SK-N-SH (cell line): ENCODE results near the gene DDA1. TPM values are rescaled to one million over a fixed set of nuclear protein-coding genes. Genes with fewer than 3 reads are reported as not detected.

Experiments used
- CTCF ChIA-PET: fragments of 300-600, 350-600 bp; formaldehyde crosslinking; extraction: SDS; loops from one replicate; lab custom pipeline; 2021; lab: Yijun Ruan, JAX
- POLR2A ChIA-PET: fragments of 350-600 bp; sonication (Branson Sonifier 250); formaldehyde crosslinking; extraction: SDS; loops from one replicate; lab custom pipeline; 2020; ENCODE audit warnings: antibody characterized with exemption, inconsistent platforms; lab: Yijun Ruan, JAX
- DNase-seq: peaks from one replicate; pipeline ENCODE4 v3.0.0; 2012
- H2AFZ ChIP-seq: fragments of 200-600 bp; sonication (generic); 2 replicates; pipeline ENCODE4 v1.8.1; 2016; ENCODE audit warnings: antibody characterized with exemption, mild to moderate bottlenecking, low read depth
- H3F3A ChIP-seq: fragments of 200-600 bp; sonication (generic); replicated peaks from 2 replicates; pipeline ENCODE3; 2016; ENCODE audit warnings: antibody characterized with exemption, mild to moderate bottlenecking; ENCODE audit not compliant: insufficient read depth
- H3K27ac ChIP-seq, 2 experiments: fragments of 200-500 bp in 1 of 2; fragments of 200-600 bp in 1 of 2; sonication (Bioruptor generic) in 1 of 2; sonication (generic), shearing (Covaris generic) in 1 of 2; 2 replicates each; pipeline versions ENCODE4 v1.5.1 to v1.6.1; 2014 to 2016; ENCODE audit warnings: low read depth in 2 of 2, inconsistent platforms in 1 of 2, low read length in 1 of 2, mild to moderate bottlenecking in 1 of 2, mixed read lengths in 1 of 2
- H3K27me3 ChIP-seq: fragments of 200-600 bp; sonication (generic), shearing (Covaris generic); 2 replicates; pipeline ENCODE4 v1.6.1; 2016; ENCODE audit warnings: mixed run types; ENCODE audit not compliant: insufficient read depth
- H3K36me3 ChIP-seq, 2 experiments: fragments of 200-500 bp in 1 of 2; fragments of 200-600 bp in 1 of 2; sonication (Bioruptor generic) in 1 of 2; sonication (generic) in 1 of 2; replicated peaks in 1 of 2; 2 replicates each; pipeline versions ENCODE3 to v1.5.1; 2014 to 2016; ENCODE audit warnings: low read length in 1 of 2, mild to moderate bottlenecking in 1 of 2; ENCODE audit not compliant: insufficient read depth in 2 of 2, control insufficient read depth in 1 of 2
- H3K4me1 ChIP-seq, 2 experiments: fragments of 200-500 bp in 1 of 2; fragments of 200-600 bp in 1 of 2; sonication (Bioruptor generic) in 1 of 2; sonication (generic), shearing (Covaris generic) in 1 of 2; 2 replicates each; pipeline versions ENCODE4 v1.5.1 to v1.6.1; 2014 to 2016; ENCODE audit warnings: low read depth in 1 of 2, low read length in 1 of 2, mixed run types in 1 of 2; ENCODE audit not compliant: insufficient read depth in 2 of 2, control insufficient read depth in 1 of 2
- H3K4me2 ChIP-seq: fragments of 200-600 bp; sonication (generic), shearing (Covaris generic); 2 replicates; pipeline ENCODE4 v1.6.1; 2017; ENCODE audit warnings: mixed run types
- H3K4me3 ChIP-seq, 2 experiments: fragments of 200-500 bp in 1 of 2; fragments of 200-600 bp in 1 of 2; sonication (Bioruptor generic) in 1 of 2; sonication (generic), shearing (Covaris generic) in 1 of 2; 2 replicates each; pipeline versions ENCODE4 v1.5.1 to v1.8.1; 2014 to 2016; ENCODE audit warnings: low read depth in 2 of 2, inconsistent platforms in 1 of 2, low read length in 1 of 2, mild to moderate bottlenecking in 1 of 2, mixed read lengths in 1 of 2, moderate library complexity in 1 of 2
- H3K79me2 ChIP-seq: fragments of 200-600 bp; sonication (generic); 2 replicates; pipeline ENCODE4 v1.8.1; 2017; ENCODE audit warnings: mild to moderate bottlenecking; ENCODE audit not compliant: insufficient read depth
- H3K9ac ChIP-seq: fragments of 200-600 bp; sonication (generic); 2 replicates; pipeline ENCODE4 v1.6.1; 2017; ENCODE audit warnings: mixed run types
- H3K9me2 ChIP-seq: fragments of 200-600 bp; sonication (generic); 2 replicates; pipeline ENCODE4 v1.6.1; 2017; ENCODE audit warnings: mixed run types
- H3K9me3 ChIP-seq: fragments of 200-600 bp; sonication (generic); 2 replicates; pipeline ENCODE4 v1.6.1; 2017; ENCODE audit warnings: mixed run types, mild to moderate bottlenecking, moderate library complexity
- H4K20me1 ChIP-seq: fragments of 200-600 bp; sonication (generic); 2 replicates; pipeline ENCODE4 v1.6.1; 2017; ENCODE audit warnings: mild to moderate bottlenecking, mixed run types; ENCODE audit not compliant: insufficient read depth
- CHD2 ChIP-seq: fragments of 150-350 bp; IDR thresholded peaks from 2 replicates; pipeline ENCODE4 v1.6.1; 2018; ENCODE audit warnings: low read length; ENCODE audit not compliant: partially characterized antibody
- FOXJ3 ChIP-seq: sonication (generic); formaldehyde crosslinking; IDR thresholded peaks from 2 replicates; pipeline ENCODE4 v1.5.1; 2020; ENCODE audit warnings: mild to moderate bottlenecking, missing genetic modification reagents
- GABPA ChIP-seq: IDR thresholded peaks from 2 replicates; pipeline ENCODE4 v1.4.0; 2012; ENCODE audit warnings: low read depth, mild to moderate bottlenecking
- GATA2 ChIP-seq: sonication (generic); formaldehyde crosslinking; IDR thresholded peaks from 2 replicates; pipeline ENCODE4 v1.5.0; 2020; ENCODE audit warnings: mild to moderate bottlenecking, missing genetic modification reagents
- JUND ChIP-seq: IDR thresholded peaks from 2 replicates; pipeline ENCODE4 v1.4.0; 2012
- MXI1 ChIP-seq: IDR thresholded peaks from 2 replicates; pipeline ENCODE4 v1.6.1; 2012; ENCODE audit warnings: mild to moderate bottlenecking, low read depth, low read length, improper control_type of control experiment
- NFIC ChIP-seq: IDR thresholded peaks from 2 replicates; pipeline ENCODE4 v1.4.0; 2012; ENCODE audit warnings: borderline replicate concordance
- NRF1 ChIP-seq: IDR thresholded peaks from 2 replicates; pipeline ENCODE4 v1.6.1; 2012; ENCODE audit warnings: low read depth, mild to moderate bottlenecking, low read length
- RAD21 ChIP-seq: IDR thresholded peaks from 2 replicates; pipeline ENCODE4 v1.6.1; 2012; ENCODE audit warnings: mild to moderate bottlenecking, low read length
- RCOR1 ChIP-seq: fragments of 150-350 bp; IDR thresholded peaks from 2 replicates; pipeline ENCODE4 v1.6.1; 2017; ENCODE audit warnings: antibody characterized with exemption, low read length
- RFX5 ChIP-seq: IDR thresholded peaks from 2 replicates; pipeline ENCODE4 v1.6.1; 2012; ENCODE audit warnings: mild to moderate bottlenecking, improper control_type of control experiment, low read length
- SMC3 ChIP-seq: IDR thresholded peaks from 2 replicates; pipeline ENCODE4 v1.6.1; 2012; ENCODE audit warnings: low read depth, low read length, improper control_type of control experiment
- TEAD4 ChIP-seq: IDR thresholded peaks from 2 replicates; pipeline ENCODE4 v1.4.0; 2012; ENCODE audit warnings: mild to moderate bottlenecking, borderline replicate concordance; ENCODE audit not compliant: insufficient read depth
- YY1 ChIP-seq: IDR thresholded peaks from 2 replicates; pipeline ENCODE4 v1.4.0; 2012; ENCODE audit warnings: low read depth, mild to moderate bottlenecking
- WGBS: methylation state at CpG from one replicate; pipeline ENCODE4 v1.1.6; 2017; ENCODE audit warnings: low lambda C conversion rate; 5-methylcytosine and 5-hydroxymethylcytosine counted together
- polyA plus RNA-seq, 3 experiments: library from polyadenylated mRNA; depleted of rRNA; stranded (reverse); fragments of >200 nt; gene quantifications; 2 replicates each; pipeline ENCODE4 v1.2.3, GENCODE V29; 2012
- TF ChIP-seq, protein P1 (sequence below): fragments of 150-350 bp; IDR thresholded peaks from 2 replicates; pipeline ENCODE4 v1.6.1; 2016; ENCODE audit warnings: mild to moderate bottlenecking, low read depth, low read length
- TF ChIP-seq, protein P2 (sequence below): IDR thresholded peaks from 2 replicates; pipeline ENCODE4 v1.4.0; 2012; ENCODE audit warnings: low read depth, borderline replicate concordance
- TF ChIP-seq, protein P3 (sequence below): fragments of 150-350 bp; IDR thresholded peaks from 2 replicates; pipeline ENCODE4 v1.6.1; 2017; ENCODE audit warnings: antibody characterized with exemption, low read length, low read depth, borderline replicate concordance
- TF ChIP-seq, protein P4 (sequence below): IDR thresholded peaks from 2 replicates; pipeline ENCODE4 v1.4.0; 2012; ENCODE audit warnings: low read depth
- TF ChIP-seq, protein P5 (sequence below): fragments of 200-600 bp; sonication (generic); IDR thresholded peaks from 2 replicates; pipeline ENCODE4 v1.6.1; 2017; ENCODE audit warnings: antibody characterized with exemption, mild to moderate bottlenecking, moderate library complexity

DDA1 gene
- polyA plus RNA-seq, 1 of the 3 experiments (the other 2 are of a cell fraction), result 135 TPM

DNA sequence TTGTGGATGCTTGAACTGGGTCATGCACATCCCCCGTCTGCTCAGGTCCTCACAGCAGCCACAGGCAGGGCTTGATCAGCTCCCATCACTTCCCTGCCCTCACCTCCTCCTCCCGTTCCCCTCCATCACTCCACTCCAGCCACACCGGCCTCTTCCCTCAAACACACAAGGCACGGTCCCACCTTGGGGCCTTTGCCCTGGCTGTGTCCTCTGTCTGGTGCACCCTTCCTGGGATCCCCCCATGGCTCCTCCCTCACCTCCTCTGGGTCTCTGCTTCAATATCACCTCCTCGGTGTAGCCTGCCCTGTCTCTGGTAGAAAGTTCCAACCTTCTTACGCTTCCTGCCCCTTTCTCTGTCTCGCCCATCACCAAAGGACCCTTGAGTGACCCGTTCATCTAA lies 44.0 kb downstream of the DDA1 start:
- Histone ChIP-seq H3K4me1 (peaks cover 5% of the 10 kb centered on the region in 2 experiments; a peak in 1 of 4 replicates), H3K9ac (no peak overlapping the region), H3K9me2 (no peaks in the 10 kb centered on the region), H2AFZ (no peak overlapping the region), H3F3A (no peaks in the 10 kb centered on the region), H3K27me3 (no peaks in the 10 kb centered on the region), H3K27ac (no peak overlapping the region), H3K9me3 (no peaks in the 10 kb centered on the region), H3K36me3 (no peaks in the 10 kb centered on the region), H4K20me1 (no peaks in the 10 kb centered on the region), H3K79me2 (no peaks in the 10 kb centered on the region), H3K4me3 (no peak overlapping the region), H3K4me2 (no peak overlapping the region)
- CTCF ChIA-PET, result interaction anchor here (1.0 kb wide), 2 partner anchors 21 to 33 kb away, joined by 3 to 8 read pairs; no protein-coding TSS in a partner anchor
- 80% methylated on average over 8 of the region's 8 CpGs for WGBS
- no peak for DNase-seq
- POLR2A ChIA-PET, result no interaction called here
- TF ChIP-seq CHD2 (no peak), RAD21 (no peak), RCOR1 (no peak), JUND (no peak), MXI1 (no peak), YY1 (no peak), GABPA (no peak), GATA2 (CRISPR knock-in tag) (no peak), NFIC (no peak)
- TF ChIP-seq, protein P1, sequence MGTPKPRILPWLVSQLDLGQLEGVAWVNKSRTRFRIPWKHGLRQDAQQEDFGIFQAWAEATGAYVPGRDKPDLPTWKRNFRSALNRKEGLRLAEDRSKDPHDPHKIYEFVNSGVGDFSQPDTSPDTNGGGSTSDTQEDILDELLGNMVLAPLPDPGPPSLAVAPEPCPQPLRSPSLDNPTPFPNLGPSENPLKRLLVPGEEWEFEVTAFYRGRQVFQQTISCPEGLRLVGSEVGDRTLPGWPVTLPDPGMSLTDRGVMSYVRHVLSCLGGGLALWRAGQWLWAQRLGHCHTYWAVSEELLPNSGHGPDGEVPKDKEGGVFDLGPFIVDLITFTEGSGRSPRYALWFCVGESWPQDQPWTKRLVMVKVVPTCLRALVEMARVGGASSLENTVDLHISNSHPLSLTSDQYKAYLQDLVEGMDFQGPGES, result no peak
- TF ChIP-seq, protein P2, sequence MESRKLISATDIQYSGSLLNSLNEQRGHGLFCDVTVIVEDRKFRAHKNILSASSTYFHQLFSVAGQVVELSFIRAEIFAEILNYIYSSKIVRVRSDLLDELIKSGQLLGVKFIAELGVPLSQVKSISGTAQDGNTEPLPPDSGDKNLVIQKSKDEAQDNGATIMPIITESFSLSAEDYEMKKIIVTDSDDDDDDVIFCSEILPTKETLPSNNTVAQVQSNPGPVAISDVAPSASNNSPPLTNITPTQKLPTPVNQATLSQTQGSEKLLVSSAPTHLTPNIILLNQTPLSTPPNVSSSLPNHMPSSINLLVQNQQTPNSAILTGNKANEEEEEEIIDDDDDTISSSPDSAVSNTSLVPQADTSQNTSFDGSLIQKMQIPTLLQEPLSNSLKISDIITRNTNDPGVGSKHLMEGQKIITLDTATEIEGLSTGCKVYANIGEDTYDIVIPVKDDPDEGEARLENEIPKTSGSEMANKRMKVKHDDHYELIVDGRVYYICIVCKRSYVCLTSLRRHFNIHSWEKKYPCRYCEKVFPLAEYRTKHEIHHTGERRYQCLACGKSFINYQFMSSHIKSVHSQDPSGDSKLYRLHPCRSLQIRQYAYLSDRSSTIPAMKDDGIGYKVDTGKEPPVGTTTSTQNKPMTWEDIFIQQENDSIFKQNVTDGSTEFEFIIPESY, result no peak

DNA sequence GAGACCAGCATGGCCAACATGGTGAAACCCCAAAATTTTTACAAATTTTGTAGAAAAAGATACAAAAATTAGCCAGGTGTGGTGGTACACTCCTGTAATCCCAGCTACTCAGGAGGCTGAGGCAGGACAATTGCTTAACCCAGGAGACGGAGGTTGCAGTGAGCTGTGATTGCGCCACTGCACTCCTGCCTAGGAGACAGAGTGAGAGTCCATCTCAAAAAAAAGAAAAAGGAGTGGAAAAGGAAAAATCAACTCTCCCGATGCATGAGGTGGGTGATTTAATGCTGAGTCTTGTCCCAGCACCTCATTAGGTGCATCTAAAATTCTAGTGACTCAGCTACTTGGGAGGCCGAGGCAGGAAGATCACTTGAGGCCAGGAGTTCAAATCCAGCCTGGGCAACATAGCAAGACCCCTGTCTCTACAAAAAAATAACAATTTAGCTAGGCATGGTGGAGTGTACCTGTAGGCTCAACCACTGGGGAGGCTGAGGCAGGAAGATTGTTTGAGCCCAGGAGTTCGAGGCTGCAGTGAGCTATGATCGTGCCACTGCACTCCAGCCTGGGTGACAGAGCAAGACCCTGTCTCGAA lies 47.8 kb downstream of the DDA1 start:
- H4K20me1 ChIP-seq, result no peaks in the 10 kb centered on the region
- H3K4me1 ChIP-seq, result no peaks in the 10 kb centered on the region
- H3K4me2 ChIP-seq, result no peak overlapping the region
- no peaks in the 10 kb centered on the region for H3K79me2 ChIP-seq
- H3K9me3 ChIP-seq, result no peaks in the 10 kb centered on the region
- H3K9ac ChIP-seq, result no peak overlapping the region
- no peak overlapping the region for H2AFZ ChIP-seq
- CTCF ChIA-PET, result interaction anchor here (1.0 to 3.7 kb wide), 5 partner anchors 10 to 32 kb away, joined by 4 to 20 read pairs (median 6); no protein-coding TSS in a partner anchor
- POLR2A ChIA-PET, result no interaction called here
- H3F3A ChIP-seq, result no peaks in the 10 kb centered on the region
- no peak overlapping the region for H3K27ac ChIP-seq
- WGBS, result 82% methylated on average over 7 of the region's 7 CpGs
- H3K27me3 ChIP-seq, result no peaks in the 10 kb centered on the region
- no peak overlapping the region for H3K4me3 ChIP-seq
- no peaks in the 10 kb centered on the region for H3K36me3 ChIP-seq
- DNase-seq, result no peak
- H3K9me2 ChIP-seq, result no peaks in the 10 kb centered on the region
- TF ChIP-seq, protein P2, result no peak
- TF ChIP-seq SMC3 (no peak), RAD21 (no peak), NRF1 (no peak), FOXJ3 (no peak), TEAD4 (no peak), YY1 (no peak), JUND (no peak), RFX5 (no peak), GABPA (no peak)
- TF ChIP-seq, protein P3, sequence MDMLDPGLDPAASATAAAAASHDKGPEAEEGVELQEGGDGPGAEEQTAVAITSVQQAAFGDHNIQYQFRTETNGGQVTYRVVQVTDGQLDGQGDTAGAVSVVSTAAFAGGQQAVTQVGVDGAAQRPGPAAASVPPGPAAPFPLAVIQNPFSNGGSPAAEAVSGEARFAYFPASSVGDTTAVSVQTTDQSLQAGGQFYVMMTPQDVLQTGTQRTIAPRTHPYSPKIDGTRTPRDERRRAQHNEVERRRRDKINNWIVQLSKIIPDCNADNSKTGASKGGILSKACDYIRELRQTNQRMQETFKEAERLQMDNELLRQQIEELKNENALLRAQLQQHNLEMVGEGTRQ, result no peak
- TF ChIP-seq, protein P4, sequence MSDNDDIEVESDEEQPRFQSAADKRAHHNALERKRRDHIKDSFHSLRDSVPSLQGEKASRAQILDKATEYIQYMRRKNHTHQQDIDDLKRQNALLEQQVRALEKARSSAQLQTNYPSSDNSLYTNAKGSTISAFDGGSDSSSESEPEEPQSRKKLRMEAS, result no peak
- TF ChIP-seq, protein P5, sequence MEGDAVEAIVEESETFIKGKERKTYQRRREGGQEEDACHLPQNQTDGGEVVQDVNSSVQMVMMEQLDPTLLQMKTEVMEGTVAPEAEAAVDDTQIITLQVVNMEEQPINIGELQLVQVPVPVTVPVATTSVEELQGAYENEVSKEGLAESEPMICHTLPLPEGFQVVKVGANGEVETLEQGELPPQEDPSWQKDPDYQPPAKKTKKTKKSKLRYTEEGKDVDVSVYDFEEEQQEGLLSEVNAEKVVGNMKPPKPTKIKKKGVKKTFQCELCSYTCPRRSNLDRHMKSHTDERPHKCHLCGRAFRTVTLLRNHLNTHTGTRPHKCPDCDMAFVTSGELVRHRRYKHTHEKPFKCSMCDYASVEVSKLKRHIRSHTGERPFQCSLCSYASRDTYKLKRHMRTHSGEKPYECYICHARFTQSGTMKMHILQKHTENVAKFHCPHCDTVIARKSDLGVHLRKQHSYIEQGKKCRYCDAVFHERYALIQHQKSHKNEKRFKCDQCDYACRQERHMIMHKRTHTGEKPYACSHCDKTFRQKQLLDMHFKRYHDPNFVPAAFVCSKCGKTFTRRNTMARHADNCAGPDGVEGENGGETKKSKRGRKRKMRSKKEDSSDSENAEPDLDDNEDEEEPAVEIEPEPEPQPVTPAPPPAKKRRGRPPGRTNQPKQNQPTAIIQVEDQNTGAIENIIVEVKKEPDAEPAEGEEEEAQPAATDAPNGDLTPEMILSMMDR, result no peak
